Endodermal cell (in vitro differentiated cells): Measurements from ENCODE around the gene SLC26A11. TPM values are rescaled to one million over a fixed set of nuclear protein-coding genes. Genes with fewer than 3 reads are reported as not detected.

Source experiments
- DNase-seq: peaks from one replicate; pipeline ENCODE4 v3.0.0-alpha.2; 2017
- H3K27ac ChIP-seq: 2 replicates; pipeline ENCODE4 v1.5.1; 2013; ENCODE audit warnings: mild to moderate bottlenecking, low read depth, low read length, moderate library complexity
- H3K27me3 ChIP-seq: 2 replicates; pipeline ENCODE4 v1.6.1; 2013; ENCODE audit warnings: mild to moderate bottlenecking, low read length, moderate library complexity; ENCODE audit not compliant: insufficient read depth, control insufficient read depth, poor library complexity, severe bottlenecking
- H3K36me3 ChIP-seq: 2 replicates; pipeline ENCODE4 v1.7.0; 2013; ENCODE audit warnings: mild to moderate bottlenecking, low read length, moderate library complexity; ENCODE audit not compliant: control insufficient read depth, insufficient read depth
- H3K4me1 ChIP-seq: one replicate; pipeline ENCODE4 v1.7.0; 2013; ENCODE audit warnings: low read length; ENCODE audit not compliant: control insufficient read depth, insufficient read depth
- H3K4me3 ChIP-seq: 2 replicates; pipeline ENCODE4 v1.5.1; 2013; ENCODE audit warnings: mild to moderate bottlenecking, low read length, moderate library complexity
- H3K9ac ChIP-seq: 2 replicates; pipeline ENCODE4 v1.6.1; 2013; ENCODE audit warnings: mild to moderate bottlenecking, low read length, moderate library complexity; ENCODE audit not compliant: poor library complexity, severe bottlenecking; ENCODE audit errors: extremely low read depth
- H3K9me3 ChIP-seq: 2 replicates; pipeline ENCODE4 v1.6.1; 2013; ENCODE audit warnings: mild to moderate bottlenecking, low read length, moderate library complexity; ENCODE audit not compliant: control insufficient read depth
- H3K27ac Mint-ChIP-seq: 2 replicates; pipeline ENCODE4 v1.8.0; 2020; ENCODE audit warnings: mixed read lengths
- H3K27me3 Mint-ChIP-seq: 2 replicates; pipeline ENCODE4 v1.8.0; 2021; ENCODE audit warnings: mild to moderate bottlenecking, mixed read lengths; ENCODE audit not compliant: insufficient read depth
- H3K36me3 Mint-ChIP-seq: 2 replicates; pipeline ENCODE4 v1.8.0; 2020; ENCODE audit warnings: low read depth, mixed read lengths
- H3K4me1 Mint-ChIP-seq: 2 replicates; pipeline ENCODE4 v1.8.0; 2020; ENCODE audit warnings: mixed read lengths
- H3K4me3 Mint-ChIP-seq: 2 replicates; pipeline ENCODE4 v1.8.0; 2020; ENCODE audit warnings: mild to moderate bottlenecking, moderate library complexity, mixed read lengths
- H3K9me3 Mint-ChIP-seq: 2 replicates; pipeline ENCODE4 v1.8.0; 2020; ENCODE audit warnings: mild to moderate bottlenecking, mixed read lengths
- CTCF ChIP-seq: fragments of 200-600 bp; sonication (generic); conservative IDR thresholded peaks from 2 replicates; pipeline ENCODE4 v1.5.0; 2021; ENCODE audit warnings: antibody characterized with exemption, mild to moderate bottlenecking
- WGBS, 2 experiments: methylation state at CpG; one replicate each; pipeline versions ENCODE4 v1.1.5 to v1.1.7; 2013; ENCODE audit warnings: missing lambda C conversion rate in 2 of 2, mixed read lengths in 1 of 2; ENCODE audit not compliant: insufficient coverage in 1 of 2, insufficient read length in 1 of 2; 5-methylcytosine and 5-hydroxymethylcytosine counted together
- total RNA-seq, 2 donors: library from RNA; stranded (reverse); fragmentation: NEBNext Ultra II Directional in 1 of 2; extraction: Animal tissue kit (Norgen Biotek cat#: 25700) in 1 of 2; gene quantifications; 2 replicates in 1 of 2; 3 replicates in 1 of 2; pipeline ENCODE4 v1.2.1, GENCODE V29; 2021

The SLC26A11 gene
- total RNA-seq, 2 donors from 2014 or later: 43.7 to 48.2 TPM

GRCh38 chr17:80220736-80221215 lies 549 bp downstream of the SLC26A11 start:
- DNase-seq: peak; percentile 70
- Histone ChIP-seq H3K9ac (peak overlapping the region; percentile 38), H3K27ac (no peak overlapping the region)

GRCh38 chr17:80221351-80222105 lies 1.3 kb downstream of the SLC26A11 start:
- DNase-seq: no peak
- no peaks in the 10 kb centered on the region for H3K9me3 Mint-ChIP-seq
- peaks cover 17% of the 10 kb centered on the region for H3K4me1 Mint-ChIP-seq
- H3K4me3 Mint-ChIP-seq: peak overlapping the region; percentile 88
- Histone ChIP-seq H3K4me1 (no peaks in the 10 kb centered on the region), H3K9me3 (no peaks in the 10 kb centered on the region), H3K4me3 (peak overlapping the region; percentile 84), H3K36me3 (peaks cover 35% of the 10 kb centered on the region), H3K27ac (no peak overlapping the region), H3K9ac (peak overlapping the region; percentile 38), H3K27me3 (no peaks in the 10 kb centered on the region)
- no peak for TF ChIP-seq CTCF
- WGBS, 2 experiments: 91% methylated on average over 24 to 29 of the region's 29 CpGs
- H3K27me3 Mint-ChIP-seq: no peaks in the 10 kb centered on the region
- peaks cover 32% of the 10 kb centered on the region for H3K36me3 Mint-ChIP-seq
- H3K27ac Mint-ChIP-seq: no peak overlapping the region

More at GRCh38 chr17:80220736-80221215, 549 bp downstream of the SLC26A11 start:
- Mint-ChIP-seq H3K4me3 (peak overlapping the region; percentile 88), H3K4me1 (peaks cover 17% of the 10 kb centered on the region), H3K36me3 (peaks cover 35% of the 10 kb centered on the region), H3K9me3 (no peaks in the 10 kb centered on the region), H3K27ac (no peak overlapping the region), H3K27me3 (no peaks in the 10 kb centered on the region)
- H3K4me3 ChIP-seq: peak overlapping the region; percentile 84
- TF ChIP-seq CTCF: no peak
- H3K9me3 ChIP-seq: no peaks in the 10 kb centered on the region
- H3K36me3 ChIP-seq: peaks cover 40% of the 10 kb centered on the region
- H3K27me3 ChIP-seq: no peaks in the 10 kb centered on the region
- WGBS, 2 experiments: 2 to 16% methylated on average over 13 to 41 of the region's 41 CpGs
- no peaks in the 10 kb centered on the region for H3K4me1 ChIP-seq

- H3K36me3 Mint-ChIP-seq: peaks cover 27% of the 10 kb centered on the region
- Histone ChIP-seq H3K9me3 (no peaks in the 10 kb centered on the region), H3K4me1 (no peaks in the 10 kb centered on the region), H3K36me3 (peaks cover 30% of the 10 kb centered on the region), H3K9ac (no peak overlapping the region), H3K27ac (no peak overlapping the region), H3K27me3 (no peaks in the 10 kb centered on the region), H3K4me3 (no peak overlapping the region)
- H3K27ac Mint-ChIP-seq: no peak overlapping the region
- DNase-seq: no peak
- peak overlapping the region; percentile 7 for H3K4me3 Mint-ChIP-seq
- no peak for TF ChIP-seq CTCF
- peaks cover 17% of the 10 kb centered on the region for H3K4me1 Mint-ChIP-seq
- WGBS, 2 experiments: 94 to 95% methylated on average over 11 to 18 of the region's 18 CpGs
- H3K9me3 Mint-ChIP-seq: no peaks in the 10 kb centered on the region
- no peaks in the 10 kb centered on the region for H3K27me3 Mint-ChIP-seq
These were observed 2.3 kb downstream of the SLC26A11 start for GRCh38 chr17:80222376-80223141.
